Motor neuron (in vitro differentiated cells): Measurements from ENCODE around the gene TMEM273. TPM values are rescaled to one million over a fixed set of nuclear protein-coding genes. Genes with fewer than 3 reads are reported as not detected.
A peak's percentile ranks its signal among the peaks of the same experiment; 100 is the strongest.

Experiments
- ATAC-seq, 8 experiments: fragments of 200-7000 bp; cut with Tn5 transposase; replicated peaks in 6 of 8; 2 replicates each; pipeline ENCODE4 v1.8.0; 2021; ENCODE audit warnings: mild to moderate bottlenecking in 8 of 8, moderate library complexity in 8 of 8
- H3K27ac ChIP-seq, 2 donors: fragments of 250-450 bp; sonication (Bioruptor Pico); 2 replicates each; pipeline ENCODE4 v1.9.0; 2021; ENCODE audit warnings: antibody characterized with exemption in 2 of 2, mild to moderate bottlenecking in 2 of 2, moderate library complexity in 1 of 2
- H3K4me1 ChIP-seq, 2 donors: fragments of 250-450 bp; sonication (Bioruptor Pico); replicated peaks in 1 of 2; 2 replicates each; pipeline ENCODE4 v1.6.1; 2021; ENCODE audit warnings: antibody characterized with exemption in 2 of 2, mild to moderate bottlenecking in 2 of 2, moderate library complexity in 1 of 2
- H3K4me3 ChIP-seq, 5 donors: fragments of 250-450 bp; sonication (Bioruptor Pico); 2 replicates each; pipeline ENCODE4 v1.9.0; 2021; ENCODE audit warnings: antibody characterized with exemption in 5 of 5, mild to moderate bottlenecking in 5 of 5, moderate library complexity in 4 of 5
- WGBS, 10 experiments: fragments of 450-650 bp; shearing (Covaris generic); methylation state at CpG; one replicate each; pipeline ENCODE4 v1.0.0; 2022; 5-methylcytosine and 5-hydroxymethylcytosine counted together
- in situ Hi-C, 9 experiments: fragments of 400-800 bp; cut with MboI; loops; one replicate each; pipeline ENCODE4 v1.15.0; 2021; ENCODE audit warnings: low sequenced_read_pairs in 9 of 9, low pct_unique_long_range_greater_than_20kb in 2 of 9; ENCODE audit not compliant: unreplicated experiment in 9 of 9
- total RNA-seq, 8 experiments: library from RNA; unstranded; fragments of 300-600 nt; gene quantifications; 2 replicates each; pipeline versions ENCODE4 v1.2.3 to v1.2.4, GENCODE V29; 2022

TMEM273 gene
- total RNA-seq, 8 experiments from 2014 or later: 0.25 to 0.71 (median 0.36) TPM; not detected in 4

DNA sequence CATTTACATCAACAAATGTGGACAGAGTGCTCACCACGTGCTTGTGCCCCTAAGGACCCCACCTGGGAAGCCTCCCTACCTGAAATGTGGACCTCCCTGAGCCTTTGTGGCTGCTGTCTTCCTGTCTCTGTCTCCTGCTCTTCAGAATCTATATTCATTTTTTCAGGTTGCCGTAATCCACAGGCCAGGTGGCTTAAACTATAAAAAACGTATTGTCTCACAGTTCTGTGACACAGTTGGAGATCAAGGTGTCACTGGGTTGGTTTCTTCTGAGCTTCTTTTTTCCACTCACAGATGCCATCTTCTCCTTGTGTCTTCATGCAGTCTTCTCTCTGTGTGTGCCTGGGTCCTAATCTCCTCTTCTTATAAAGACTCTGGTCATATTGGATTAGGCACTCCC, 67.3 kb downstream of the TMEM273 start:
- no peak for ATAC-seq
- WGBS, 10 experiments: 60 to 93% (median 80%) methylated on average over 1 to 3 of the region's 3 CpGs; no CpG with 5 or more reads in 3 of the 10 experiments
- in situ Hi-C loops: no loop called here
- Histone ChIP-seq H3K4me1 (peaks cover 4 to 8% of the 10 kb centered on the region in 2 donors), H3K27ac (no peak overlapping the region), H3K4me3 (no peak overlapping the region)

DNA sequence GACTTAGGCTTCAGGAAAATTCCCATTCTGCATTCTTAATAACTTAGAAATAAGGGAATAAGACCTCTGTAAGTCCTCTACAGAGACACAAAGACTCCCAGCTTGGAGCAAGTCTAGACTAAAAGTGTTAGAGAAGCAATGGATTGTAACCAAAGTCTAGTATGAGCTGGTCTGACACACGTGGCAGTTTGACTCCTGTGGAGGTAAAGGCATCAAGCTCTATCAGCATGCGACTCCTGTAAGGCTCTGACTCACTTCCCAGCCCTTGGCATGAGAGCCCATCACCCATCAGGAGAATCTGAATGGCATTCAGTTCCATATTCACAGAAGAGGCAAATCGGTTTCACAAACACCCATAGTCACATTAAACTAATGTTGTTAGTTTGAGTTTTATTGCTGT, 68.4 kb downstream of the TMEM273 start:
- 0 to 57% (median 19%) methylated on average over 1 to 3 of the region's 3 CpGs; no CpG with 5 or more reads in 2 of the 10 experiments for WGBS, 10 experiments

DNA sequence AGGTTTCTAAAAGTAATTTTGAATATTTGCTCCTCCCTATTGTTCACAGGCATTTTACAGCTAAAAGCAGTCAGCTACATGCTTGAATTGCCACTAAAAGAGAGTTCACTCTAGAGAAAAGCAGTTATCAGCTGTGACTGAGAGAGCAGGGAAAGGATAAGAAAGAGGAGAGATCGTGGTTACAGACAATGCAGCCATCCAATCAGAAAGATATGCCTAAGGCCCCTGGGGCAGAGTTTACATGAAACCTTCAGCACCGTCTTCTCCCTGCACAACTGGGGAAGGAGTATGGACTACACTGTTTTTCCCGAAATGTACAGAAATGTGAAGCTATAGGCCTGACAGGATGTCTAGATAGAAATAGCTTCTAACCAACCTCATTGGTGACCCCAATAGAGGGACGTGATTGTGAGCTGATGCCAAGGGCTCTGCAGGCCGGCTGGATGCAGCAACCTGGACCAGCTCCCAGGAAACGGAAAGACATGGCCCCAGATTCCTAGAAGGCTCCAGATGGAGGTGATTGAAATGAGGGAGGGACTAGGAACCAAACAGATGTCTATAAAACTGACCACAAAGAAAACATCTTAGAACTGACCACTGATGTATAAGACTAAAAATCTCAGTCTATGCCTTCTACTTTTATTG, 69.6 kb downstream of the TMEM273 start:
- 0 to 100% (median 49%) methylated on average over 1 to 5 of the region's 6 CpGs; no CpG with 5 or more reads in 2 of the 10 experiments for WGBS, 10 experiments
- ATAC-seq: no peak
- peaks cover 4 to 8% of the 10 kb centered on the region in 2 donors for H3K4me1 ChIP-seq
- in situ Hi-C loops: no loop called here
- no peak overlapping the region for H3K4me3 ChIP-seq
- no peak overlapping the region for H3K27ac ChIP-seq

More for the DNA sequence above, 68.4 kb downstream of the TMEM273 start:
- in situ Hi-C loops: no loop called here
- no peak overlapping the region for H3K4me3 ChIP-seq
- H3K27ac ChIP-seq: no peak overlapping the region
- peaks cover 4 to 8% of the 10 kb centered on the region in 2 donors for H3K4me1 ChIP-seq
- peak in 4 of 8 experiments; percentile 27 to 50 (median 36) for ATAC-seq

DNA sequence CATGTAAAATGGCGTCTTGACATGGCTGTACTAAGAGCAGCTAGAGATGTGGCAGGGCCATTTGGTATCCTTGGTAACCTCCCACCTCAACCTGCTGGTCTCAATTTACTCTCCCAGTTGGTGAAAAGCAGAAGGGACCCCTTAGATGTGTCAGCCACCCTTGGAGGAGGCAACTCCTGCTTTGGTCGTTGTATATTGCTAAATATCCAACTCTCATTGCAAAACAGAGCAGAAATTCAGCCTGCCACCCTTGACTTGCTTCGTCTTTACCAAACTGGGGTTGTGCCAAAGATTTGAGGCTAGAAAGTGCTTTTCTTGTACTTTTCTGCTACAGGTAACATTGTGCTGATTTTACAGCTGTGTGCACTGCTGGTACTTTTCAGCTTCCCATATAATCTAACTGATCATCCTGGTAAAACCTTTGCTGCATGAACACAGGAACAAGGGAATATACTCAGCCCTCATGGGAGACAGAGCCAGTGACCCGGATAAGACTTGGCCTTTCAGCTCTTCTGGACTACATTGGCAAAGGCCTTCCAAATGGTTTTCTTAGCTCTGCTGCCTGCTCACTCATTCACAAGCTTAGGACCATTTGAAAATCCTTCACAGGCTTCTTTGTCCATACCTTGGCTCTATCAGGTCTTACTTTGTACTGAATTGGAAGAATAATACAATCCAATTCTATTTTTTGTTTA, 70.7 kb downstream of the TMEM273 start:
- no peak overlapping the region for H3K4me3 ChIP-seq
- H3K27ac ChIP-seq: no peak overlapping the region
- peaks cover 4 to 8% of the 10 kb centered on the region in 2 donors for H3K4me1 ChIP-seq
- 20 to 100% (median 83%) methylated on average over 1 to 3 of the region's 4 CpGs; no CpG with 5 or more reads in 1 of the 10 experiments for WGBS, 10 experiments
- ATAC-seq: no peak
- in situ Hi-C loops: no loop called here

DNA sequence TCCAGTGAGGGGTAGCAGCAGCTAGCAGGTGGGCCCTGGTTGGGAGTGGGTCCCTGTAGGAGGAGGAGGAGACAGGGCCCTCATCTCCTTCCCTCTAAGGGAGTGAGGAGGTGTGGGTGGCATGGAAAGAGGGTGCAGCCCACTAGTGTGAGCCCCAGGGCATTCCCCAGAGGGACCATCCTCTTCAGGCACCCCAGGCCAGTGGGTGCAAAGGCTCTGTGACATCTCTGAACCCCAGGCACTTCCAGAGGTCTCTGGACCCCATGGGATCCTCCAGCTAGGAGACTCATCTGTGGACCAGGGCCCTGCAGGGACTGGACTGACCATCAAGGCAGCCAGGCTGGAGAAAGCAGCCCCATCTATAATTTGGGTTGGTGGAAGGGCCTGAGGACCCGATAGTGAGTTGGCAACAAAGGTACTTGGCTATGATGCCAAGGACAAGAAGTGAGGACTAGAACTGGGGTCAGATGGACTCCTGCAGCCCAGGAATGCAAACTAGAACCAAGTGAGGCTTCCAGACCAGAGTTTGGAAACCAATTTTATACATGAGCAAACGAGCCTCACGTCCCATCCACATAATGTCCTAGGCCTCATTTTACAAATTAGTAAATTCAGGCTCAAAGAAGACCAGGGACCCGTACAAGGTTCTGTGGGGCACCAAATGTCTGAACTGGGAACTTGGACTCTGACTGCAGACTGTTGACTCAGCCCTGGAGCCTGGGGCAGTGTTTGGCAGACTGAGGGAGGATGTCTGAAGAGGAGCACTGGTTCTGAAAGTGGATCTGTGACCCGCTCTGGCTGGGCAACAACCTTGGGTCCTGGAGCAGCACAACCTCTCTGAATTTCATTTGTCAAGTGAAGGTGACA, 71.4 kb downstream of the TMEM273 start:
- no peak for ATAC-seq
- H3K27ac ChIP-seq: no peak overlapping the region
- 20 to 100% (median 70%) methylated on average over 1 to 3 of the region's 5 CpGs; no CpG with 5 or more reads in 6 of the 10 experiments for WGBS, 10 experiments
- in situ Hi-C loops: no loop called here
- H3K4me1 ChIP-seq: peaks cover 4 to 8% of the 10 kb centered on the region in 2 donors
- H3K4me3 ChIP-seq: no peak overlapping the region

DNA sequence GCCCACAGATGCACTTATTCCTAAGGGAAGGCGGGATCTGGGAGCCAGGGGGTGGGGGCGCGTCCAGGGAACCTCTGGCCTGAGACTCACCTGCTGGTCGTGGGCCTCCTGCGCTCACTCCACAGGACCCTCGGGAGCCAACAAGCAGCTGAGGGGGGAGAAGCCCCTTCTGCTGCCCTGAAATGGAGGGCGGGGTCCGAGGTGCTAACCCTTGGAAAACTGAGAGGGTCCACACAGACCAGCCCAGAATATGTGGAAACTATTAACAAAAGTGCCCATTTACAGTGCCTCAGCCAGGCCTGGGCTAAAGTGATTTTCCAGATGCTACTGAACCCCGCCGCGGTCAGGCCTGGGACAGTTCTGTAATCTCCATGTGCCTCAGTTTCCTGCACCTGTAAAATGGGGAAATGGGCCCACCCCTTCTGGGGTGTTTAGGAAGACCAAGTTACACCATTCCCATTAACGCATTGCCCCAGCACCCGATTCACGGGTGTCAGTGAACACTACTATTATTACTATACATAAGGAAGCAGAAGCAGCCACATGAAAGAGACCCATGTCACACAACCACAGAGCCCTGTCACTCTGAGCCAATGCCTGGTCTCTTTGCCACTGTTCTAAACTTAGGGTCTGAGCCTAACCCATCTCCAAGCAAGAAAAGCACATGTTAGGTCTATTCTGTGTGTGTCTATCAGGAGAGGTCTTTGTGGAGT, 72.2 kb downstream of the TMEM273 start:
- no peak for ATAC-seq
- H3K4me3 ChIP-seq: peak overlapping the region in 3 of 5 donors; percentile 41 to 65 (median 54)
- 60 to 97% (median 96%) methylated on average over 3 to 6 of the region's 14 CpGs; no CpG with 5 or more reads in 5 of the 10 experiments for WGBS, 10 experiments
- peaks cover 4 to 8% of the 10 kb centered on the region in 2 donors for H3K4me1 ChIP-seq
- H3K27ac ChIP-seq: no peak overlapping the region
- in situ Hi-C loops: no loop called here

DNA sequence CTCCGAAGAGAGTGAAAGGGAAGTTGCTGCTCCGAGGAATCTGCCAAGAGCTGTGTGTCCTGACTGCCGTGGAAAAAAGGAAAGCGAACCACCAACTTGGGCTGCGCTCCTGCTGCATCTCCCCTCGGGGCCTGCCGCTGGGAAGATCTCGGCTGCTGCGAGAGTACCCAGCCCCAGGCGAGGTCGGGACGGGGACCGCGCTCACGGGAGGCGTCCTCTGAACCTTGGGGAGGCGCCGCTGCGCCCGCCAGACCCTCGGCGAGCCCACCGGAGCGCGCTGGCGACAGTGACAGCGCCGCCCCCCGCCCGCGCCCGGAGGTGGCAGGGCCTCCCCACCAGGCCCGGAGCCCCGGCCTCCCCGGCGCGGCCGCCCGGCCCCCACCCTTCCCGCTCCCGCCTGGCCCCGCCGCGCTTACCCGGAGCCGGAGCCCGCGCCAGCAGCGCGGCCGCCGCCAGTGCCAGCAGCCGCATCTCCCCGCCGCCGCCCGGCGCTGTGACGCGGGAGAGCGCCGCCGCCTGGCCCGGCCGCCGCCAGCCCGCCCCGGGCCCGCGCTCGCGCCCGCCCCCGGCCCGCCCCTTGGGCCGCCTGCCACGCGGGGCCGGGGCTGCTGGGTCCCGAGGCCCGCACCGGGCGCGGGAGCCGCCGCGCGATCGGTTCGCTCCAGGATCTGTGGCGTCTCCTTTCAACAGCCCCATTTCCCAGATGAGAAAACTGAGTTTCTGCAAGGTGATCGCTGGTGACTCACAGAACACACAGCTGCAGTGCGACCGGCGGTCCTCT, 73.0 kb downstream of the TMEM273 start, which contains the start of gene VSTM4:
Gene VSTM4, minus strand, starts transcription at position 508 of the 781 bp plus-strand sequence. Its CDS starts 37 bp downstream, at position 471.
- in situ Hi-C loops: no loop called here
- ATAC-seq: peak; percentile 75 to 90 (median 82)
- 0 to 40% (median 15%) methylated on average over 1 to 8 of the region's 95 CpGs; no CpG with 5 or more reads in 6 of the 10 experiments for WGBS, 10 experiments
- Histone ChIP-seq H3K27ac (peak within 1 kb of the TSS in 1 of 2 donors; percentile 18), H3K4me3 (peak within 1 kb of the TSS; percentile 35 to 65 (median 51)), H3K4me1 (peaks cover 4 to 8% of the 10 kb centered on the region in 2 donors)

DNA sequence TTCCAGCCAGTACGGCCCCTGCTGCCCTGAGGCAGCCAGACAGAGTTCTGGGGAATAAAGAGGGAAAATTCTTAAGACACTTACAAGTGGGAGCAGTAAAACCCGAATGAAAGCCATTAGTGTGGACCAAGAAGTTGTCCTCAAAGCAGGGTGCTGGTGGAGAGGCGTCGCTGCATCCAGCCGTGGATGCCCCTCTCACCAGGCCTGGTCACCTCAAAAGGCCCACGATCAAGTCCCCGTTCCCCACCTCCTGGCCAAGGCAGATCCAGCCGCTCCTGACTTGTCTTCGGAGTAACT, 73.5 kb downstream of the TMEM273 start:
- in situ Hi-C loops: no loop called here
- Histone ChIP-seq H3K4me1 (peaks cover 10 to 11% of the 10 kb centered on the region in 2 donors), H3K27ac (no peak overlapping the region), H3K4me3 (peak overlapping the region; percentile 35 to 65 (median 51))
- WGBS, 10 experiments: 10 to 100% (median 48%) methylated on average over 1 to 6 of the region's 9 CpGs; no CpG with 5 or more reads in 3 of the 10 experiments
- peak in 1 of 8 experiments; percentile 31 for ATAC-seq

DNA sequence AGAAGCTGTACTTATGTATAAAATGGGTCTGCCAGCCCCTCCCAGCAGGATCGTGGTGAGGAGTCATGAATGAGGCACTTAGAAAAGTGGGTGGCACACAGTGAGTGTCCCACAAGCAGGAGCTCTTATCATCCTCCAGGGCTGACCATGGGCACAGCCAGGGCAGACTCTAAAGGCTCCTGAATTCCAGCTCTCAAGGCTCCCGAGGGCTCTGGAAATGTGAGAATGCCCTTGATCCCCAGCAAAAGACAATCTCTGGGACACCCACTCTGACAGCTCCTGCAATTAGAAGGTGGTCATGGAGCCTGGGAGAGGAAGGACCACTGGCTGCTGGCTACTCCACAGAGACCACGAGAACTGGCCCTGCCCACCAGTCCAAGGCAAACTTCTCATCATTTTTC, 74.5 kb downstream of the TMEM273 start:
- WGBS, 10 experiments: 17 to 100% (median 50%) methylated on average over 1 to 3 of the region's 3 CpGs; no CpG with 5 or more reads in 5 of the 10 experiments
- no peak overlapping the region for H3K4me3 ChIP-seq
- no peak for ATAC-seq
- H3K4me1 ChIP-seq: peaks cover 10% of the 10 kb centered on the region in 2 donors
- H3K27ac ChIP-seq: no peak overlapping the region
- in situ Hi-C loops: no loop called here

DNA sequence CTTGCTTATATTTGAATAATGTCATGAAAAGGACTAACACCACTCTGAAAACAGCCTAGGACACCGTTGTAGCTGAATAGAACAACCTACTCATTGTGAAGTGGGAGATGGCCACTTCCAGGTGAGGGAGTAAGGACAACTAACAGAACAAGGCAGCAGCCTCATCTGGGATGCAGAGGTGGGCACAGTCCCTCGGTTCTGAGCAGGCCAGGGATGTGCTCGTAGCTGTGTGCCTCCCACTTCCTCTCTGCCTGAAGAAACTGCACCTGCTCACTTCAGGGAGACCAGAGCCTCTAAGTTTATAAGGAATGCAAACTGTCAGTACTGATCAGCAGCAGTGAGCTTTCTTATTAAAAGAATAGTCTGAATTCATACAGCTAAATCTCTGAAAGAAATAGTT, 75.3 kb downstream of the TMEM273 start:
- Histone ChIP-seq H3K27ac (no peak overlapping the region), H3K4me3 (no peak overlapping the region), H3K4me1 (peaks cover 3 to 7% of the 10 kb centered on the region in 2 donors)
- in situ Hi-C loops: no loop called here
- ATAC-seq: no peak
- 0 to 80% (median 63%) methylated on average over 1 to 3 of the region's 3 CpGs; no CpG with 5 or more reads in 2 of the 10 experiments for WGBS, 10 experiments

DNA sequence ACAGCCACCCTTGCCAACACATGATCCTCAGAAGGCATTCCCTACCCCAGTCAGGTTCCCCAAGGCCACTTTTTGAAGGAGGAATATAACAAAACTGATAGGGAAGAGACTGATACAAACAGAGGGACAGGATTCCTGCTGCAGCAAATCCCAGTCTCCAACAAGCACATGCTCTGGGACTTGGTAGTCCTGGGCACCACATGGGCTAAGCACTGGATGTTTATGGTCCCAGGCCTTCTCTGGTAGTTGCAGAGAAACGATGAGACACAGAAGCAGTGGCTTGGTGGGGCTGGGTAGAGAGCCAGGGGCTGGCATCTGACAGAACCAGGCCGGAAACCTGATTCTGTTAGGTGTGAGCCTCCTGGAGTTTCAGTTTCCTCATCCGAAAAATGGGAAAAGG, 76.1 kb downstream of the TMEM273 start:
- H3K27ac ChIP-seq: no peak overlapping the region
- no peak for ATAC-seq
- peaks cover 3 to 7% of the 10 kb centered on the region in 2 donors for H3K4me1 ChIP-seq
- H3K4me3 ChIP-seq: no peak overlapping the region
- in situ Hi-C loops: no loop called here
- WGBS, 10 experiments: 25 to 100% (median 70%) methylated on average over 1 to 3 of the region's 3 CpGs; no CpG with 5 or more reads in 3 of the 10 experiments

DNA sequence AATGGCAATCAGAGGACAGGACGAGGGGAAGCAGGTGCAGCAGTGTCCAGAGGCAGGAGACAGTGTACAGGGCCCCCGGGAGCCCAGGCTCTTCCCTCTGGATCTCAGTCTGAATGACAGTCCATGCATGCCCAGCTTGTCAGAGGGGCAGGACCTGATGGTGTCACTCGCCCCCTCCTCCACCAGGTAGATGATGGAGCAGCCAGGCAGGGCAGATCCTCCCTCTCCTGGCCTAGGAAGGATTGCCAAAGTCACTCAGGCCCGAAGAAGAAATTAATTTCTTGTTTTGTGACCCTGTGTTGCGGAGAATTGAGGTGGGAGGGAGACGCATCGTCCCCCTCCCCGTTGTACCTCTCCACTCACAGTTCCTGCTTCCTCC, 76.9 kb downstream of the TMEM273 start:
- no peak for ATAC-seq
- in situ Hi-C loops: no loop called here
- H3K4me3 ChIP-seq: no peak overlapping the region
- WGBS, 10 experiments: 20 to 89% (median 82%) methylated on average over 1 to 5 of the region's 8 CpGs; no CpG with 5 or more reads in 4 of the 10 experiments
- peaks cover 3 to 7% of the 10 kb centered on the region in 2 donors for H3K4me1 ChIP-seq
- no peak overlapping the region for H3K27ac ChIP-seq
